ENCODE results near the gene CCDC40.

DNA sequence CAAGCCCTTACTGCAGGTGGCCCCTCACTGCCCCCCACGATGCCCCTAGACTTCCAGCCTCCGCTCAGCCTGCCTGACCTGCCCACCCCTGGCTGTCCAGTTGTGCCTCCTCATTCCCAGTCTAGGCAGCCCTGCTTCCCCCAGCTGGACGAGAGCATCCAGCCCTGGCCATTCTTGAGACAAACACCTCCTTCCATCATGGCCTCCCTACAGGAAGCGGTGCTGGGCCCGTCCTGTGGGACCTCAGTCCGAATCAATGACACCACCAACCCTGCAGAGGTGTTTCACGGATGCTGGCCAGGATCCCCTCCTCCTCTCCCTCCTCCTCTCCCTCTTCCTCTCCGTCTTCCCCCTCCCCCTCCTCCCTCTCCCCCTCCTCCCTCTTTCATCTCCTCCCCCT is 28.3 kb downstream of the CCDC40 start:
- TF ChIP-seq, protein P1, sequence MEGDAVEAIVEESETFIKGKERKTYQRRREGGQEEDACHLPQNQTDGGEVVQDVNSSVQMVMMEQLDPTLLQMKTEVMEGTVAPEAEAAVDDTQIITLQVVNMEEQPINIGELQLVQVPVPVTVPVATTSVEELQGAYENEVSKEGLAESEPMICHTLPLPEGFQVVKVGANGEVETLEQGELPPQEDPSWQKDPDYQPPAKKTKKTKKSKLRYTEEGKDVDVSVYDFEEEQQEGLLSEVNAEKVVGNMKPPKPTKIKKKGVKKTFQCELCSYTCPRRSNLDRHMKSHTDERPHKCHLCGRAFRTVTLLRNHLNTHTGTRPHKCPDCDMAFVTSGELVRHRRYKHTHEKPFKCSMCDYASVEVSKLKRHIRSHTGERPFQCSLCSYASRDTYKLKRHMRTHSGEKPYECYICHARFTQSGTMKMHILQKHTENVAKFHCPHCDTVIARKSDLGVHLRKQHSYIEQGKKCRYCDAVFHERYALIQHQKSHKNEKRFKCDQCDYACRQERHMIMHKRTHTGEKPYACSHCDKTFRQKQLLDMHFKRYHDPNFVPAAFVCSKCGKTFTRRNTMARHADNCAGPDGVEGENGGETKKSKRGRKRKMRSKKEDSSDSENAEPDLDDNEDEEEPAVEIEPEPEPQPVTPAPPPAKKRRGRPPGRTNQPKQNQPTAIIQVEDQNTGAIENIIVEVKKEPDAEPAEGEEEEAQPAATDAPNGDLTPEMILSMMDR (conservative IDR thresholded peaks at IDR 0.05; ENCODE audit: low read length) = no peak
- TF ChIP-seq EZH2phosphoT487 (IDR thresholded peaks at IDR 0.05; ENCODE audit: borderline replicate concordance, low read depth, low read length) = no peak
